NB4 (cell line): ENCODE measurements around the gene RPS29.

Experiments
- CTCF ChIP-seq: IDR thresholded peaks from one replicate; pipeline ENCODE4 v1.5.1; 2012; ENCODE audit warnings: low read depth, low read length
- MAX ChIP-seq: IDR thresholded peaks from 2 replicates; pipeline ENCODE4 v1.6.1; 2011; ENCODE audit warnings: low read depth, low read length
- MYC ChIP-seq: IDR thresholded peaks from 2 replicates; pipeline ENCODE4 v1.6.1; 2011; ENCODE audit warnings: low read depth, low read length
- POLR2A ChIP-seq: IDR thresholded peaks from 2 replicates; pipeline ENCODE4 v1.6.1; 2011; ENCODE audit warnings: mild to moderate bottlenecking; ENCODE audit not compliant: insufficient read length; ENCODE audit errors: extremely low read depth

DNA sequence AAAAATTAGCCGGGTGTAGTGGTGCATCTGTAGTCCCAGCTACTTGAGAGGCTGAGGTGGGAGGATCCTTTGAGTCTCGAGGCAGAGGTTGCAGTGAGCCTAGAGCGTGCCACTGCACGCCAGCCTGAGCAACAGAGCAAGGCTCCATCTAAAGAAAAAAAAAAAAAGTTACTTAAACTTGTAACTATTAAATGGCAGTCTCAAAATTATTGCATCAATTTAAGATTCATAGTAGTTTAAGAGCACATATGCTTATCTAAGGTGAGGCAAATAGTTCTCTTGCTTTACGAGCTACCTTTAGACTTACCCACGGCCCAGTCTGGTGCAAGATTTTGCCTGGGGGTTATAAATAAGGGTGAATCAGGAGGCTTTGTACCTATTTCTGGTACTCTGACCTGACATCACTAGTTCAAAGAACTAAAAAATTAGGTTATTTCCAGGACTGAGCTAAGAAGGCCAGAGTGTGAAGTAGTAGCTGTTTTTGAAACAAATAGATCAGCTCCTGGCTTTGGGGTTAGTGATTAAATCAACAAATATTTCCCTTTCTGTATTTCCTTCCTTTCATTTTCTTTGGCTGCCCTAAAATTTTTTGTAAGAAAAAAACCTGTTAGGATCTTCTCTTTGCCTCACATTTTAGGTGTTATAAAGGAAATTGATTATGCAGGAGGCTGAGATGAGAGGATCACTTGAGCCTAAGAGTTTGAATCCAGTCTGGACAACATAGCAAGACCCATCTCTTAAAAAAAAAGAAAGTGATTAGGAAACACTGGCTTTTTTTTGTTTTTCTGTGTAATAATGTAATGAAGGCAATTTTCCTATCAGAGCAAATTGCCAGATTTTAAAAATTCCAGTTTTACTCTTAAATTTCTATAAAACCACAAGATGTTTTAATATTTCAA lies 38.0 kb upstream of the RPS29 start:
- TF ChIP-seq CTCF, result no peak
- no peak for TF ChIP-seq MAX
- no peak for TF ChIP-seq POLR2A
- TF ChIP-seq MYC, result no peak
